Activated CD8-positive, alpha-beta memory T cell treated with anti-CD3 and anti-CD28 coated beads, Interleukin-2, amount 50 U/mL, for 24 hours (primary cell): ENCODE measurements around the gene LRRC1.
"Not testable (repeated sequence)": the region's sequence is repeated elsewhere in the genome, so short reads cannot be mapped to it uniquely, and the experiment has no call there.

ENCODE experiments used
- DNase-seq: peaks from one replicate; pipeline ENCODE4 v3.0.0-alpha.2; 2020; ENCODE audit errors: extremely low read depth

Gene LRRC1

GRCh38 chr6:53794720-53795339 lies at the start of gene LRRC1:
Gene LRRC1, plus strand, starts transcription at chr6:53795005. Its CDS starts 252 bp downstream, at chr6:53795257.
- peak; percentile 59 for DNase-seq

GRCh38 chr6:53746442-53747103 lies 48.2 kb upstream of the LRRC1 start:
- no peak for DNase-seq

- no peak for DNase-seq
Observed at GRCh38 chr6:53750052-53750650, 44.7 kb upstream of the LRRC1 start.

GRCh38 chr6:53751417-53751816 lies 43.4 kb upstream of the LRRC1 start:
- no peak for DNase-seq

GRCh38 chr6:53752440-53752839 lies 42.4 kb upstream of the LRRC1 start:
- DNase-seq, result no peak

GRCh38 chr6:53752856-53753255 lies 41.9 kb upstream of the LRRC1 start:
- DNase-seq, result no peak

GRCh38 chr6:53754330-53754729 lies 40.5 kb upstream of the LRRC1 start:
- no peak for DNase-seq

- DNase-seq, result no peak
Observed at GRCh38 chr6:53756396-53756795, 38.4 kb upstream of the LRRC1 start.

- DNase-seq, result no peak
Observed at GRCh38 chr6:53758496-53758895, 36.3 kb upstream of the LRRC1 start.

- no peak for DNase-seq
Observed at GRCh38 chr6:53761036-53761435, 33.8 kb upstream of the LRRC1 start.

GRCh38 chr6:53765270-53765669 lies 29.5 kb upstream of the LRRC1 start:
- DNase-seq, result no peak

- no peak for DNase-seq
Observed at GRCh38 chr6:53766930-53767329, 27.9 kb upstream of the LRRC1 start.

- no peak for DNase-seq
Observed at GRCh38 chr6:53767941-53768340, 26.9 kb upstream of the LRRC1 start.

- no peak for DNase-seq
Observed at GRCh38 chr6:53768636-53769035, 26.2 kb upstream of the LRRC1 start.

- no peak for DNase-seq
Observed at GRCh38 chr6:53770780-53771249, 24.0 kb upstream of the LRRC1 start.

GRCh38 chr6:53771785-53772624 lies 22.8 kb upstream of the LRRC1 start:
- no peak for DNase-seq

- DNase-seq, result no peak
Observed at GRCh38 chr6:53773044-53773696, 21.6 kb upstream of the LRRC1 start.

- not testable (repeated sequence) for DNase-seq
Observed at GRCh38 chr6:53776152-53776551, 18.7 kb upstream of the LRRC1 start.

- DNase-seq, result not testable (repeated sequence)
Observed at GRCh38 chr6:53784991-53785390, 9.8 kb upstream of the LRRC1 start.

- no peak for DNase-seq
Observed at GRCh38 chr6:53786832-53787231, 8.0 kb upstream of the LRRC1 start.

GRCh38 chr6:53790886-53791285 lies 3.9 kb upstream of the LRRC1 start:
- no peak for DNase-seq

- no peak for DNase-seq
Observed at GRCh38 chr6:53792016-53792415, 2.8 kb upstream of the LRRC1 start.
